Mesothelial cell of epicardium (in vitro differentiated cells): ENCODE measurements around the gene PRPF40B. TPM values are rescaled to one million over a fixed set of nuclear protein-coding genes. Genes with fewer than 3 reads are reported as not detected.

ENCODE experiments used
- DNase-seq, 2 experiments: peaks; one replicate each; pipeline ENCODE4 v3.0.0; 2021; ENCODE audit warnings: low spot score in 2 of 2; ENCODE audit not compliant: unreplicated experiment in 2 of 2
- H3K27ac Mint-ChIP-seq: 2 replicates; pipeline ENCODE4 v1.8.0; 2021; ENCODE audit warnings: mixed read lengths
- H3K27me3 Mint-ChIP-seq: 2 replicates; pipeline ENCODE4 v1.8.0; 2021; ENCODE audit warnings: low read depth, mixed read lengths
- H3K36me3 Mint-ChIP-seq: 2 replicates; pipeline ENCODE4 v1.8.0; 2021; ENCODE audit warnings: mixed read lengths
- H3K4me1 Mint-ChIP-seq: 2 replicates; pipeline ENCODE4 v1.8.0; 2021; ENCODE audit warnings: mixed read lengths
- H3K4me3 Mint-ChIP-seq: 2 replicates; pipeline ENCODE4 v1.8.0; 2021; ENCODE audit warnings: mild to moderate bottlenecking, moderate library complexity, mixed read lengths
- H3K9me3 Mint-ChIP-seq: 2 replicates; pipeline ENCODE4 v1.8.0; 2021; ENCODE audit warnings: mixed read lengths
- CTCF ChIP-seq: fragments of 200-600 bp; sonication (generic); IDR thresholded peaks from one replicate; pipeline ENCODE4 v1.5.0; 2021; ENCODE audit warnings: antibody characterized with exemption; ENCODE audit not compliant: unreplicated experiment
- total RNA-seq: library from RNA; stranded (reverse); gene quantifications from 3 replicates; pipeline ENCODE4 v1.2.1, GENCODE V29; 2021

The PRPF40B gene
- total RNA-seq, 1 donor from 2014 or later, result 62.0 TPM

GRCh38 chr12:49655595-49656236, 32.4 kb downstream of the PRPF40B start:
- peaks cover 4% of the 10 kb centered on the region for H3K36me3 Mint-ChIP-seq

GRCh38 chr12:49658276-49658675, 34.9 kb downstream of the PRPF40B start:
- H3K9me3 Mint-ChIP-seq, result no peaks in the 10 kb centered on the region
- DNase-seq, result no peak
- H3K27me3 Mint-ChIP-seq, result no peaks in the 10 kb centered on the region
- peaks cover 10% of the 10 kb centered on the region for H3K4me1 Mint-ChIP-seq
- H3K36me3 Mint-ChIP-seq, result peaks cover 4% of the 10 kb centered on the region
- H3K4me3 Mint-ChIP-seq, result no peak overlapping the region
- H3K27ac Mint-ChIP-seq, result no peak overlapping the region
- TF ChIP-seq CTCF, result no peak

More at GRCh38 chr12:49655595-49656236, 32.4 kb downstream of the PRPF40B start:
- Mint-ChIP-seq H3K27me3 (no peaks in the 10 kb centered on the region), H3K27ac (no peak overlapping the region), H3K4me3 (no peak overlapping the region), H3K4me1 (no peaks in the 10 kb centered on the region), H3K9me3 (no peaks in the 10 kb centered on the region)
- TF ChIP-seq CTCF, result no peak
- DNase-seq, result no peak

- Mint-ChIP-seq H3K27ac (no peak overlapping the region), H3K9me3 (no peaks in the 10 kb centered on the region), H3K27me3 (no peaks in the 10 kb centered on the region), H3K36me3 (peaks cover 2% of the 10 kb centered on the region), H3K4me1 (peaks cover 14% of the 10 kb centered on the region), H3K4me3 (no peak overlapping the region)
- TF ChIP-seq CTCF, result no peak
- no peak for DNase-seq
These were observed 36.4 kb downstream of the PRPF40B start for GRCh38 chr12:49659753-49660152.

- no peak for DNase-seq
- Mint-ChIP-seq H3K36me3 (peaks cover 2% of the 10 kb centered on the region), H3K4me1 (peaks cover 17% of the 10 kb centered on the region), H3K4me3 (no peak overlapping the region), H3K27ac (no peak overlapping the region), H3K9me3 (no peaks in the 10 kb centered on the region), H3K27me3 (no peaks in the 10 kb centered on the region)
- TF ChIP-seq CTCF, result no peak
These were observed 37.8 kb downstream of the PRPF40B start for GRCh38 chr12:49661191-49661590.

- no peak overlapping the region for H3K27ac Mint-ChIP-seq
These were observed 38.4 kb downstream of the PRPF40B start for GRCh38 chr12:49661746-49662145.

More at GRCh38 chr12:49661746-49662145, 38.4 kb downstream of the PRPF40B start:
- DNase-seq, result no peak
- Mint-ChIP-seq H3K36me3 (peaks cover 2% of the 10 kb centered on the region), H3K4me3 (no peak overlapping the region), H3K4me1 (peaks cover 17% of the 10 kb centered on the region), H3K9me3 (no peaks in the 10 kb centered on the region), H3K27me3 (no peaks in the 10 kb centered on the region)
- TF ChIP-seq CTCF, result no peak
